IMR-90 (cell line): ENCODE data around the gene PEA15. TPM values are rescaled to one million over a fixed set of nuclear protein-coding genes. Genes with fewer than 3 reads are reported as not detected.

Source experiments
- ATAC-seq: fragments of 200-7000 bp; cut with Tn5 transposase; 2 replicates; pipeline ENCODE4 v1.9.1; 2020; ENCODE audit warnings: low read depth, mild to moderate bottlenecking, moderate library complexity
- BruUV-seq: library from RNA; stranded (reverse); fragments of 400-500 nt; replicated peaks from 2 replicates; lab custom pipeline; 2021; lab: Mats Ljungman, UMichigan
- CTCF ChIA-PET: fragments of 300-600 bp; formaldehyde crosslinking; extraction: SDS; loops from one replicate; lab custom pipeline; 2021; ENCODE audit warnings: antibody characterized with exemption; lab: Yijun Ruan, JAX
- POLR2A ChIA-PET: fragments of 300-600 bp; sonication (Branson Sonifier 250); formaldehyde crosslinking; loops from one replicate; lab custom pipeline; 2022; ENCODE audit warnings: antibody characterized with exemption; ENCODE audit not compliant: unreplicated experiment; lab: Charles Lee
- DNase-seq: peaks from one replicate; pipeline ENCODE4 v3.0.0; 2013
- H2AFZ ChIP-seq: replicated peaks from 2 replicates; pipeline ENCODE3; 2013; ENCODE audit warnings: low read length, mild to moderate bottlenecking; ENCODE audit not compliant: poor library complexity
- H2AK5ac ChIP-seq: 2 replicates; pipeline ENCODE4 v1.6.1; 2013; ENCODE audit warnings: low read depth, low read length, inconsistent platforms
- H2AK9ac ChIP-seq: replicated peaks from 2 replicates; pipeline ENCODE3; 2013; ENCODE audit warnings: mild to moderate bottlenecking, low read depth, low read length, moderate library complexity; ENCODE audit not compliant: poor library complexity
- H2BK120ac ChIP-seq: 2 replicates; pipeline ENCODE4 v1.6.1; 2013; ENCODE audit warnings: low read depth, low read length, inconsistent platforms
- H2BK15ac ChIP-seq: 3 replicates; pipeline ENCODE4 v1.6.1; 2013; ENCODE audit warnings: low read depth, low read length, inconsistent platforms
- H2BK20ac ChIP-seq: 2 replicates; pipeline ENCODE4 v1.6.1; 2013; ENCODE audit warnings: low read depth, mild to moderate bottlenecking, inconsistent platforms, low read length, moderate library complexity
- H2BK5ac ChIP-seq: 2 replicates; pipeline ENCODE4 v1.6.1; 2013; ENCODE audit warnings: mild to moderate bottlenecking, low read depth, low read length, inconsistent platforms; ENCODE audit not compliant: poor library complexity, severe bottlenecking
- H3K14ac ChIP-seq: replicated peaks from 2 replicates; pipeline ENCODE4 v1.6.1; 2013; ENCODE audit warnings: low read depth, low read length, inconsistent platforms
- H3K18ac ChIP-seq: 2 replicates; pipeline ENCODE4 v1.6.1; 2013; ENCODE audit warnings: low read depth, low read length, control low read depth
- H3K23ac ChIP-seq: 2 replicates; pipeline ENCODE4 v1.6.1; 2013; ENCODE audit warnings: low read depth, low read length, inconsistent platforms
- H3K27ac ChIP-seq: 2 replicates; pipeline ENCODE4 v1.5.1; 2013; ENCODE audit warnings: mild to moderate bottlenecking, control low read depth, low read length; ENCODE audit not compliant: insufficient read depth
- H3K27me3 ChIP-seq: 2 replicates; pipeline ENCODE4 v1.6.1; 2013; ENCODE audit warnings: low read length; ENCODE audit not compliant: control insufficient read depth, insufficient read depth
- H3K36me3 ChIP-seq: 2 replicates; pipeline ENCODE4 v1.6.1; 2013; ENCODE audit warnings: low read length, mixed read lengths; ENCODE audit not compliant: control insufficient read depth, insufficient read depth
- H3K4ac ChIP-seq: 2 replicates; pipeline ENCODE4 v1.6.1; 2013; ENCODE audit warnings: low read depth, low read length, inconsistent platforms
- H3K4me1 ChIP-seq: 2 replicates; pipeline ENCODE4 v1.6.1; 2013; ENCODE audit warnings: low read length, mixed read lengths; ENCODE audit not compliant: control insufficient read depth, insufficient read depth
- H3K4me2 ChIP-seq: 2 replicates; pipeline ENCODE4 v1.6.1; 2013; ENCODE audit warnings: low read depth, mild to moderate bottlenecking, control low read depth, low read length, moderate library complexity
- H3K4me3 ChIP-seq: 2 replicates; pipeline ENCODE4 v1.5.1; 2013; ENCODE audit warnings: low read depth, mild to moderate bottlenecking, control low read depth, low read length, moderate library complexity; ENCODE audit not compliant: insufficient read depth
- H3K56ac ChIP-seq: 2 replicates; pipeline ENCODE4 v1.6.1; 2013; ENCODE audit warnings: low read length, inconsistent platforms; ENCODE audit not compliant: insufficient read depth; ENCODE audit errors: extremely low read depth
- H3K79me1 ChIP-seq, 2 experiments: 2 replicates each; pipeline ENCODE4 v1.6.1; 2013; ENCODE audit warnings: low read length in 2 of 2, inconsistent platforms in 1 of 2, low read depth in 1 of 2
- H3K9ac ChIP-seq: 2 replicates; pipeline ENCODE4 v1.6.1; 2013; ENCODE audit warnings: low read depth, low read length, control low read depth
- H3K9me1 ChIP-seq: 2 replicates; pipeline ENCODE4 v1.6.1; 2013; ENCODE audit warnings: low read length, inconsistent platforms; ENCODE audit not compliant: insufficient read depth
- H3K9me3 ChIP-seq: 2 replicates; pipeline ENCODE4 v1.6.1; 2013; ENCODE audit warnings: low read length; ENCODE audit not compliant: control insufficient read depth, insufficient read depth
- H4K20me1 ChIP-seq: 2 replicates; pipeline ENCODE4 v1.6.1; 2013; ENCODE audit warnings: low read length, inconsistent platforms; ENCODE audit not compliant: insufficient read depth
- H4K5ac ChIP-seq: 2 replicates; pipeline ENCODE4 v1.6.1; 2013; ENCODE audit warnings: mild to moderate bottlenecking, low read depth, low read length, control low read depth
- H4K8ac ChIP-seq, 2 experiments: 2 replicates each; pipeline ENCODE4 v1.6.1; 2013; ENCODE audit warnings: low read depth in 2 of 2, low read length in 2 of 2, control low read depth in 1 of 2, inconsistent platforms in 1 of 2
- H4K91ac ChIP-seq: 2 replicates; pipeline ENCODE4 v1.6.1; 2013; ENCODE audit warnings: low read depth, low read length, inconsistent platforms; ENCODE audit not compliant: insufficient read depth
- BHLHE40 ChIP-seq: fragments of 150-350 bp; IDR thresholded peaks from 2 replicates; pipeline ENCODE4 v1.6.1; 2016; ENCODE audit warnings: mild to moderate bottlenecking, low read depth, low read length
- CEBPB ChIP-seq: IDR thresholded peaks from 2 replicates; pipeline ENCODE4 v1.6.1; 2012; ENCODE audit warnings: low read depth, low read length, improper control_type of control experiment
- CHD1 ChIP-seq: IDR thresholded peaks from 2 replicates; pipeline ENCODE4 v1.6.1; 2012; ENCODE audit warnings: low read depth, low read length, improper control_type of control experiment
- MAFK ChIP-seq: IDR thresholded peaks from 2 replicates; pipeline ENCODE4 v1.6.1; 2012; ENCODE audit warnings: low read depth, low read length, improper control_type of control experiment
- MXI1 ChIP-seq: IDR thresholded peaks from 2 replicates; pipeline ENCODE4 v1.6.1; 2012; ENCODE audit warnings: low read depth, mild to moderate bottlenecking, low read length, moderate library complexity, borderline replicate concordance
- NFE2L2 ChIP-seq: fragments of 150-350 bp; IDR thresholded peaks from 2 replicates; pipeline ENCODE4 v1.6.1; 2016; ENCODE audit warnings: low read depth, mild to moderate bottlenecking, low read length
- POLR2A ChIP-seq: IDR thresholded peaks from 2 replicates; pipeline ENCODE4 v1.6.1; 2012; ENCODE audit warnings: mild to moderate bottlenecking, low read depth, low read length
- RCOR1 ChIP-seq: IDR thresholded peaks from 2 replicates; pipeline ENCODE4 v1.6.1; 2012; ENCODE audit warnings: mild to moderate bottlenecking, low read length, improper control_type of control experiment; ENCODE audit not compliant: insufficient replicate concordance
- WGBS, 2 experiments: methylation state at CpG; one replicate each; pipeline versions ENCODE4 v1.1.5 to v1.1.7; 2013; ENCODE audit warnings: missing lambda C conversion rate in 2 of 2; ENCODE audit not compliant: insufficient read length in 1 of 2; ENCODE audit errors: extremely low coverage in 2 of 2; 5-methylcytosine and 5-hydroxymethylcytosine counted together
- dilution Hi-C: fragments of 300-500 bp; cut with HindIII; formaldehyde crosslinking; loops from one replicate; pipeline ENCODE4 v1.14.3; 2018; ENCODE audit warnings: low sequenced_read_pairs; ENCODE audit not compliant: unreplicated experiment
- in situ Hi-C: fragments of 300-500 bp; cut with MboI; formaldehyde crosslinking; loops from 3 replicates; pipeline ENCODE4 v1.14.3; 2019; ENCODE audit warnings: low sequenced_read_pairs, inconsistent platforms, mixed read lengths
- intact Hi-C: fragments of 100-400 bp; cut with micrococcal nuclease; formaldehyde crosslinking; loops from 2 replicates; pipeline ENCODE4 v1.10.0; 2022
- polyA plus RNA-seq, 3 experiments: library from polyadenylated mRNA; depleted of rRNA; stranded (reverse); fragments of >200 nt; gene quantifications; 2 replicates each; pipeline ENCODE4 v1.2.3, GENCODE V29; 2012; ENCODE audit warnings: low replicate concordance in 1 of 3
- total RNA-seq: library from RNA; depleted of rRNA; stranded (reverse); fragments of >200 nt; gene quantifications from 2 replicates; pipeline ENCODE4 v1.2.3, GENCODE V29; 2012
- TF ChIP-seq, protein P1 (sequence below): fragments of 150-350 bp; IDR thresholded peaks from 2 replicates; pipeline ENCODE4 v1.6.1; 2017; ENCODE audit warnings: mild to moderate bottlenecking, antibody characterized with exemption, low read length, low read depth

PEA15 gene
- total and polyA plus RNA-seq, 2 of the 4 experiments (the other 2 are of a cell fraction): 296 to 754 TPM

DNA sequence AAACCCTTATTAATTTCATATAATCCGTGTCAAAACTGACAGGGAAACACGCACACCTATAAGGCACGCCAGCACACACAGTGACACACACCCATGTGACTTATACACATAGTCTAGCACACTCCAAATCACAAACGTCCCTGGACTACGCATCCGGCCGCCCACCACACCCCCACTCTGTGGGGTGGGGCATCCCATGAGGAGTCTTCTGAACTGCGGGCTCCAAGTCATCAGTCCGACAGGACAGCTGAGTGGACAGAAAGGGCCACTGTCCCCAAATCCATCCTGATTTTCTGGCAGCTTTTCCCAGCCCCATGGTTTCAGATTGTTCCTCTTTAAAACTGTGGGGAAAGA lies 829 bp downstream of the PEA15 start:
- H4K20me1 ChIP-seq: peaks cover 51% of the 10 kb centered on the region
- BruUV-seq: no TSS peak

More for the DNA sequence above, 829 bp downstream of the PEA15 start:
- H3K4me3 ChIP-seq: peak overlapping the region; percentile 98
- ChIA-PET CTCF (interaction anchor here (1.1 to 3.0 kb wide), 3 partner anchors 13 to 46 kb away, joined by 4 to 10 read pairs (median 5); no protein-coding TSS in a partner anchor), POLR2A (interaction anchor here (1.0 kb wide), 1 partner anchor 14 kb away, joined by 5 read pairs; no protein-coding TSS in a partner anchor)
- TF ChIP-seq POLR2A (peak; percentile 73; the same call in 1 of the 2 replicates), CHD1 (peak; percentile 93), BHLHE40 (no peak), MAFK (peak; percentile 22; the same call in 1 of the 2 replicates), MXI1 (peak; percentile 73; the same call in 1 of the 2 replicates), NFE2L2 (no peak), RCOR1 (no peak), CEBPB (no peak)
- TF ChIP-seq, protein P1, sequence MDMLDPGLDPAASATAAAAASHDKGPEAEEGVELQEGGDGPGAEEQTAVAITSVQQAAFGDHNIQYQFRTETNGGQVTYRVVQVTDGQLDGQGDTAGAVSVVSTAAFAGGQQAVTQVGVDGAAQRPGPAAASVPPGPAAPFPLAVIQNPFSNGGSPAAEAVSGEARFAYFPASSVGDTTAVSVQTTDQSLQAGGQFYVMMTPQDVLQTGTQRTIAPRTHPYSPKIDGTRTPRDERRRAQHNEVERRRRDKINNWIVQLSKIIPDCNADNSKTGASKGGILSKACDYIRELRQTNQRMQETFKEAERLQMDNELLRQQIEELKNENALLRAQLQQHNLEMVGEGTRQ: peak; percentile 52
- in situ Hi-C loops (no loop called here), dilution Hi-C loops (no loop called here), intact Hi-C loops (no loop called here)
- peak overlapping the region; percentile 80 for H2BK120ac ChIP-seq
- H3K9ac ChIP-seq: peak overlapping the region; percentile 100
- peaks cover 20 to 64% of the 10 kb centered on the region in 2 experiments for H3K79me1 ChIP-seq
- H4K8ac ChIP-seq: peak overlapping the region; percentile 20 to 93
- peak overlapping the region; percentile 98 for H3K56ac ChIP-seq
- peak overlapping the region; percentile 96 for H2AK5ac ChIP-seq
- H3K18ac ChIP-seq: peak overlapping the region; percentile 47
- H3K4ac ChIP-seq: peak overlapping the region; percentile 95
- peak overlapping the region; percentile 94 for H2BK5ac ChIP-seq
- peak overlapping the region; percentile 99 for H2AK9ac ChIP-seq
- peaks cover 32% of the 10 kb centered on the region for H3K36me3 ChIP-seq
- H3K9me3 ChIP-seq: no peaks in the 10 kb centered on the region
- peak overlapping the region; percentile 53; the same call in 1 of the 2 replicates for H2BK20ac ChIP-seq
- H3K23ac ChIP-seq: peak overlapping the region; percentile 91
- H2BK15ac ChIP-seq: peak overlapping the region; percentile 42; the same call in 2 of the 3 replicates
- H3K4me1 ChIP-seq: peaks cover 44% of the 10 kb centered on the region
- peaks cover 50% of the 10 kb centered on the region for H3K9me1 ChIP-seq
- peak overlapping the region; percentile 89 for H4K91ac ChIP-seq
- H2AFZ ChIP-seq: peak overlapping the region; percentile 87
- peak overlapping the region; percentile 96 for H3K14ac ChIP-seq
- H4K5ac ChIP-seq: peak overlapping the region; percentile 8
- ATAC-seq (peak; percentile 45), DNase-seq (peak; percentile 64)
- peak overlapping the region; percentile 81 for H3K4me2 ChIP-seq
- no peaks in the 10 kb centered on the region; the same call in 1 of the 2 replicates for H3K27me3 ChIP-seq
- peak overlapping the region; percentile 82 for H3K27ac ChIP-seq
- WGBS, 2 experiments: no CpG with 5 or more reads among the region's 9 CpGs
